IPS-NIHi7 (cell line): ENCODE data around the gene PCK1.

Source experiments
- DNase-seq: peaks from one replicate; pipeline ENCODE4 v3.0.0; 2012; ENCODE audit warnings: mixed read lengths; ENCODE audit errors: extremely low spot score

Gene PCK1

DNA sequence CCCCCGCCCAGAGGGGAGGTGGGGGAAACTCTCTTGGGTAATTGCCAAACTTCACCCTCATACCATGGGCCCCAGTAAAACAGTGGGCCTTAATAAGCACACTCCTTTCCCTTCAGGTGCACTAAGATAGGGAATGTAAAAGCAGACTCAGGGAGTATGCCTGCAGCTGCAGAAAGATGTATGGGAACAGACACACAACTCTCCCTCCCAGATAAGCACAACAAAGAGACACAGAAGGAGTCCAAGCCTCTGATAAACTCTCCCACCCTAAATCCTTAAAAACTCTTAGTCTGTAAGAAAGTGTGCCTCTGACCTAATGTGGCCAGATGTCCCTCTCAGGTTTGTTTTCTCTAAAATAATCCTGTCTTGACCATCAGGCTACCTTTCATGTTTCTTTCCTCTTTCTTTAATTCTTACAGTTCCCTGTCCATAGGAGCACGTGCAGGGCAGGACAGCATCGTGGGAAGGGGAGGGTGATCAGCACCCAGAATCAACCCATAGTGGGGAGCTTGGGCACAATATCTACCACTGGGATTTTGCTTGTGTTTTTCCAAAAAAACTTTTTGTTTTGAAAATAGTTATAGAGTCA lies 24.7 kb upstream of the PCK1 start:
- DNase-seq: no peak

DNA sequence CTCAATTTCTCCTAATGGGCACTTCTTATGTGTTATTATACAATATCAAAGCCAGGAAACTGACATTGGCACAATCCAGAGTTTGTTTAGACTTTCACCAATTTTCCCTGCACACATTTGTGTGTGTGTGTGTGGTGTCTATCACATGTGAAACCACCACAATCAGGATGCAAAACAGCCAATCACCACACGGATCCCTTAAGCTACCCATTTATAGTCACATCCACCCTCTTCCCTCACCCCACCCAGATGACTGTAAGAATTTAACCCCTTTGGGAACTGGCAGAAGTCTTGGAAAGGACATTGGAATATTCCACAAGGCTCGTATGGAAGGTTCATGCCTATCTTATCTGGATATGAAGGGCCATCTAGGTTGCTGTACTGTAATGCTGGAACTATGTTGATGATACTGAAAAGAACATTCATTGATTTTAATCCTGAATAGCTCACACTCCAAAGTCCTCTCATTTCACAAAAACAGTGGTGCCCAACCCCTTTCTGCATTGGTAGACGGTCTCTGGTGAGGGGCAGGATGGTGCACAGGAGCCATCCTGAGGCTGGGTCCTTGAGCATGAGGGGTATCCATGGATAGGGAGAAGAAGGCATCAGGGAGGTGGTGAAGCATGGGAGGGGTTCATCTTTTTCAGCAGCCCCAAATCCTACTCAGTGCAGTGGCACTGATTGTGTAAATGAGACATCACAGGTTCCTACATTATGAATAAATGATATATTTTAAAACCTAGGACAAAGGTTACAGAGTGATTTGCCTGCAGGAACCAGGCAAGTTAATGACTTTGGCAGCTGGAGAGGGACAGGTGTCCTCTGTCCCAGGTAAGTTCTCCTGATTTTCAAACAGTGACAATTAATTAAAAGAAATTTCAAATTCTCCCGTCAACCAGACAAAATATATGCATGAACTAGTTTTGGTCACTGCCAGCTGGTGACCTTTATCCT lies 23.9 kb upstream of the PCK1 start:
- no peak for DNase-seq

DNA sequence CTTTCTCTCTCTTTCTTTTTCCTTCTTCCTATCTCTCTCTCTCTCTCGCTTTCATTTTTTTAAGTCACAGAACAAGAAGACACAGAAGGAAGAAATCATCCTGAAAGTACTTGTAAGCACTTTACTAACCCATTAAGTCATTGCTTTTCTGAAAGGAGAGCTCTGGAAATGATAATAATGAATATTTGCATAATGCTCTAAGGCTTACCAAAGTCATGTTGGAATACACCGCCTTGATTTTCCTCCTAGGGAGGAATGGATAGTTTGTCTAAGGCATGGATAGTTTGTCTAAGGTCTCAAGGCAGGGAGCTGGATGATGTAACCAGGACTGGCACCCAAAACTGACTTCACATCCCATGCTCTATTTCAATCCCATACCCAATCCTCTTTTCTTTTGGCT lies 23.1 kb upstream of the PCK1 start:
- DNase-seq: no peak

- DNase-seq: no peak
Measured at GRCh38 chr20:57539889-57540288, 21.0 kb upstream of the PCK1 start.

DNA sequence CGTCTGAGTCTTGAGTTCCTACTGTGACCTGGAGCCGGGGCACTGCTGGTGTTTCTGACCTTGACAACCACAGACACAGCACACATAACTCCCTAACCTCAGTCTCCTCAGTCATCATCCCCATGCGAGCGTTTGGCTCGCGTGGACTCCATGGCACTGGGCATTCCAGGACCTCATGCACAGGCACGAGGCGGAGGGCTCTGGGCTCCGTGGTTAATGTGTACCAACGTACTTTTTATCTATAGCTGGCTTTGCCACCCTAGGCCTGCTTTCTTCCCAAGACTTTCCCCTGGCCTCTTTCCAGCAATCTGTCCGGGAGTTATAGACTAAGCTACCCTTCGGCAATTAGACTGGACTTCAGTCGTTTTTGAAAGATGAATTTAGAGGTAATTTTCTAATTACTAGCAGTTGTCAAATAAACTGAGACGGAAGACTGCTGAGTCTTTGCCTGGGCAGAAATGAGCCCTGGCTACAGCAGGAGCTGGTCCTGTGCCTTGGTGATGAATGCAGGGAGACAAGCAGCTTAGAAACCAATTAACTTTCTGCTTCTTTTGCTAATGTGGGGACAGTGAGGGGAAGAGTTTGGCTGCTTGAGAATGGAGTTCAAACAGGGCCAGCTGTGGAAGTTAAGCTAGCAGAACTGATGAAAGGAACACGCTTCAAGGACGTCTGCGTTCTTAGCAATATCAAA lies 19.9 kb upstream of the PCK1 start:
- no peak for DNase-seq

GRCh38 chr20:57543754-57544153 lies 17.2 kb upstream of the PCK1 start:
- no peak for DNase-seq

DNA sequence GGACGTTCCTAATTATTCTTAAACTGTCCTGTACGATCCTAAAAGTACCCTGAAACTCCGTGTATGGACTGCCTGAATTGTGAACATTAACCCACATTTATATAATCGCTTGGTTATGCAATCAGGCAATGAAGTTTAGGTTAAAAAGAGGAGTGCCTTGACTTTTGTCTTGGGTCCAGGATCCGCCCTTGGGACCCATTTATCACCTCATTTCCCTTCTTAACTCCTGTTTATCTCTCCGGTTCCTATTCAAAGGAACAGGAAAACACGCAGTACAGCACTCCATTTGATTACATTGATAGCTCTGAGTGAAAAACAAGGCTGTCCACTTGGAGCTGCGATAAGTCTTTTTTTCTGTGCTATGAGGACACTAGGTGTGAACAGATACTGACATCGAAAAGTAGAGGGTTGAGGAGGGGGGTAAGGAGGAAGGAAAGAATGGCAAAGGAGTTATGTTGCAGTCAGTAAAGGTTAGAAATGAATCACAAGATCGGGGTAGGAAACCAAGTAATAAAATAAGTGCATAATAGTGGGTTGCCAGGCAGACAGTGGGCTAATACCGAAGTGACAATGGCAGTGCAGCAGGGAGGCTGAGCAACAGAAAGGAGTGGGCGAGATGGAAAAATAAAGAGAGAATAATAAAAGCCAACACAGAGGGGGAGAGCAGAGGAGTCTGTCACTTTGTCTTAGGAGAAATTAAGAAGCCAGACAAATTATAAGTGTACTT lies 15.9 kb upstream of the PCK1 start:
- DNase-seq: no peak

DNA sequence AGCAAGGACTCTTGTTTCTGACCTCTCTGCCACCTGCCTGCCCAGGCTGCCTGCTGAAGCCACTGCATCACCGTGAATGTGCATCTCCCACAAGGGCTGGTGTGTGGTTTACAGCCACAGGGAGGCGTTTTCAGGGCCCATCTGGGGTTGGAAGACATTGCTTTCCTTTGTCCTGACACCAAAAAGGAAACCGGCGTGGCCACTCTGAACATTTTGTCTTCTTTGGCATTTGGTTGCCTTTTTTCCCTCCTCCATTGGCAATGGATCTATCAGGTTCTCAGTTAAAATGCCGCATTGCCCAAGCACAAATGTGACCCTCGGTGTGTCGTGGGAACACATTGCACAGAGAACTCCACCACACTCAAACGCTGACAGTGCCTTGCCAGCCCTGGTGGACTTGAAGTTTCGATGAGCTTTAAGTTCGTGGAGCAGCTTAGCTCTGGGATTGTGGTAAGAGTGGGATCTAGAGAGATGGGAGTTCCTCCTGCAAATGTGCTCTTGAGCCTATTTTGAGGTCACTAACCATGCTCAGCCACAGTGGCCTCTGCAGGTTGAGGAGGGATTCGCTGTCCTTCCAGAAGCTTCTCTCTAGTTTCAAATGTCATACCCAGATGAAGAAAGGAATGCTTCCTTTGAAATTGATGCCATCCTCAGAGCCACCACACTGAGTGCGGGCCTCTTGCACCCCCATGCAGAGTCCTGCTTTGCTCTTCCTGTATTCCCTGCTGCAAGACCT lies 14.8 kb upstream of the PCK1 start:
- DNase-seq: no peak

DNA sequence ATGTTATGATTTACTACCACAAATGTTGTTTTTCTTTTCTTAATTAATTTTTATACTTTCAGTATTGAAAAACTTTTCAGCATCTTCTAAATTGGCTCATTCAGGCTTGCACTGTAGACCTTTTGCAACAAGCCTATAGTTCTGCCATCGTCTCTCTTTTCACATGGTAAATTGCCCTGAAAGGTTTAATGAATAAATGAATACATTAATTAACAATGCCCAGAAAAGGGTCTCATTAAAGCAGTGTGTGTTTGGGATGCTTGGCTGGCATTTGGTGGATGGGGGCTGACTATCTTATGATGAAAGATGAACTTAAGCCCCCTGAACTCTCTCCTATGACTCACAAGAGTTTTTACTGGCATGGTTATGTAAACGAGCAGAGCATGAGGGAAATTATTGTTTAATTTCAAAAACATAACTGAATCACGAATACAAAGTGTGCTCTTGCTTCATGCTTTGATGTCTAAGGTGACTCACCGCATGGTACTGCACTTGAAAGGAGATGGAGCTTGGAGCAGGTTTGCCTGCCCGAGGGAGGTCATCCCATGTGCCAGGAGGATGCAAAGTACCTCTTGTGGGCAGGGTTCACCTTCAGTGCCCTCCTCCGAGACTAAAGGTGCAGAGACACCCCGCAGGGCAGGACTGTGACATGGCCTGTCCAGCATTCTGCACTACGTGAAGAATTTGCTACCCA lies 13.8 kb upstream of the PCK1 start:
- no peak for DNase-seq

DNA sequence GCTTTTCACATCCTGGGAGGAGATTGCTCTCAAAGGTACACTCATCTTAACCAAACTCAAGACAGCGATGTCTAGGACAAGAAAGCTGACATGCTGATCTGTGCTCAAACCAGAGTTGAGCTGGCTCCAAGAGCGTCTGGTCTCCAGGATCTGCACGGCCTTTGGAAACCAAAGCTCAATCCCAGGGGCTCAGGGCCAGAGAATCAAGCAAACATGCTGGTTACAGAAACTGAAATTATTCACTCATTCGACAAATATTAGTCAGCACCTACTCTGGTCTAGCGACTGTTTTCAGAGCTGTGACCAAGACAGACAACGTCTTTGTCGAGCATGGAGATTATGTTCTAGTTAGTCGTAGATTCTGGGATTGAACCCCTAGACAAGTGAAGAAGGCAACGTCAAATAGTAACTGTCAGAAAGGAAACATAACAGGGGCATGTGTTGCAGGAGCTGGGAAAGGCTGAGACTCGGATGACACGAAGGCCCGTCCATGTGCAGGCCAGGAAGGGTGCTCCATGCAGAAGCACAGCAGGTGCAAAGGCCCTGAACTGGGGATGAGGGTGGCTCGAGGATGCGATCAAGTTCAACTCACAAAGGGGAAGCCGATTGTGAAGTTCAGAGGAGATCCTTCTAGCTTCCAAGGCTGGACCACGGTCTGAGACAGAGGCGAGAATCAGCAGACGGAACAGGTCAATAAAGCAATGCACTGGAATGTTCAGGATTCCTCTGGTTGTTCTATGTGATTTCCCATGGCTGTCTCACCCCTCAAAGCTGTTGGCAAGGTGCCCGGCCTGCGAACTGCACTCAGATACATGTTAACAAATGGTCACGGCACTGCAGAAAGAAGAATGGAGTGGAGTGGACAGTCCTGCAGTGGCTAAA lies 12.5 kb upstream of the PCK1 start:
- DNase-seq: no peak

DNA sequence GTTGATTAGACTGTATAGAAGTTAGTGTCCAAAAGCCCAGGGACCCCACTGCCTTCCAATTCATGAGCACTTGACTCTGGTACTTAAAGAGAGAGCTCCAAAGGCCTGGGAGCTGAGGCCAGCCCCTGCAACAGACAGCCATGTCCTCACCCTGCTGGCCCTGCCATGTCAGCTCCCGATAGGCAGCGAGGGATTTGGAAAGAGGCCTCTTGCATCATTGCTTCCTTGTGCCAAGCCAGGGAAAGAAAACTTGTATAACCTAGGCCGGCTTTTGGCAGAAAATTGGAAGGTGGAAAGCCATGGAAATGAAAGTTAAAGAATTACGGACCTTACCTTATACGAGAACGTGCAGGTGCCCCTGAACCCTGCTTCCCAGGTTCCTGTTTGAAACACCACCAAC lies 8.4 kb upstream of the PCK1 start:
- no peak for DNase-seq

DNA sequence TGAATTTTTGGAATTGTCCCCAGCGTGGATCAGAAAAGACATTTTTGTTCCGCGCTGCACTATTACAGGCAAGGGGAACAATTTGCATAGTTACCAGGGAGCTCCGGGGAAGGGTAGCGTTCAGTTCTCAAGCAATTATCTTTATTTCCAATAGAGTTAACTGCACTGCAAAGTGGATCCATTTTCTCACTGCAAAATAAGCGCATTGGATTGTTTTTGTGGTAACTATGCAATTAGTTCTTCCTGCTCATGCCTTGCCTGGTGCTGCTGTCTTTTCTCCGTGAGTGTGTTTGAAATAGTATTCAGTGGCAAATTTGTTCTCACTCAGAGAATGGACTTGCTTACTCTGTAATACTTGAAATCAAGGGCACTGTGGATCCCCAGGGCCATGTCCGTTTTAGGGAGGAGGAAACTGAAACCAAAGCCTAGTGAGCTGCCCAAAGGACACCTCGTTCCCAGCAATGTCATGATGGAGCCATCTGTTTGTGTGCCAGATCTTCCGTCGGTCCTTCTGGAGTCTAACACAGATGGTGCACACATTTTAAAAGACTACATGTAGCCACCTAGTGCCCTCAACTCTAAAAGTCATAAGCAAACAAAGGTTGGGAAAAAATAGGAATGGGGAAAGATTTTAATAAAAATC lies 7.4 kb upstream of the PCK1 start:
- DNase-seq: no peak

DNA sequence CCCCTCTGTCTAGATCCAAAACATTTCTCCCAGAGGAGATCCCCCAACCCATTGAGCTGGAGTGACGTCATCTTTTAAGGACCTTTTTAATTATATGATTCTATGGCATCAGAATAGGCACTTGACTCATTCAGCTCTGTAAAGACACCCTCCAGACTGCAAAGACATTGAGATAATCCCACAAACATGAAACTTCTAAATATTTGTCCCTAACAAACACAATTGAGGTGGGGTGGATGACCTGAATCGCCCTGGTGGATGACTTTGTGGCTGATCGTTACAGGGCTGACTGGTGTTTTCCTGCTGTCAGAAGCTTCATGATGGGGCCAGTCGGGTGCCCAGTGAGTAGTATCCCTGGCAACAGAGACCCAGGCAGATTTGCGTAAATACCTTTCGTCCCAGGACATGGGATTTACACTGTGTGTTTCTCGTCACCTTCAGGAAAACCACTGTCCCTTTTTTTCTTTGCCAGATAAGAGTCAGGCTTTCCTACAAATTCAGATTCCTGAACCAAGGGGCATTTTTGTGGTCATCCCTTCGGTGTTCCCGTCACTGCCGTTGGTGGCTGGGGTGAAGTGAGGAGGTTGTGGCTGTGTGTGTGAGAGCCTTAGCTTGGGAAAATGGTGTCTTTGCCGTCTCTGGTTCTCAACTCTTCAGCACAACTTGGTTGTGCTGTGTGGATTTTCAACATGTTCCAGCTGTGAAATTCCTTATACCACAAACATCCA lies 5.3 kb upstream of the PCK1 start:
- no peak for DNase-seq

DNA sequence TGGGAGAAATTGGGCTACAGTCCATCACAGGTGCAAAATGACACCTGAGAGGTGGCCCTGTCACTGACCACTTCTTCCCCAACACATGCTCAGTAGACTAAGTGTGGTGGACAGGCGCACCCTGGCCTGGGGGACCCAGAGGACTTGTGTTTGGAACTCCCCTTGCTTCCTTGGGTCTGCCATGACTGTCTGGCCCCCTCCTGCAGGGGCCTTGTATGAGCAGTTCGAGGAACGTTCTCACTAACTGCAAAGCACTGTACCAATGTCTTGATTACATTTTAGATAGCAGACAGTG lies 4.0 kb upstream of the PCK1 start:
- no peak for DNase-seq

DNA sequence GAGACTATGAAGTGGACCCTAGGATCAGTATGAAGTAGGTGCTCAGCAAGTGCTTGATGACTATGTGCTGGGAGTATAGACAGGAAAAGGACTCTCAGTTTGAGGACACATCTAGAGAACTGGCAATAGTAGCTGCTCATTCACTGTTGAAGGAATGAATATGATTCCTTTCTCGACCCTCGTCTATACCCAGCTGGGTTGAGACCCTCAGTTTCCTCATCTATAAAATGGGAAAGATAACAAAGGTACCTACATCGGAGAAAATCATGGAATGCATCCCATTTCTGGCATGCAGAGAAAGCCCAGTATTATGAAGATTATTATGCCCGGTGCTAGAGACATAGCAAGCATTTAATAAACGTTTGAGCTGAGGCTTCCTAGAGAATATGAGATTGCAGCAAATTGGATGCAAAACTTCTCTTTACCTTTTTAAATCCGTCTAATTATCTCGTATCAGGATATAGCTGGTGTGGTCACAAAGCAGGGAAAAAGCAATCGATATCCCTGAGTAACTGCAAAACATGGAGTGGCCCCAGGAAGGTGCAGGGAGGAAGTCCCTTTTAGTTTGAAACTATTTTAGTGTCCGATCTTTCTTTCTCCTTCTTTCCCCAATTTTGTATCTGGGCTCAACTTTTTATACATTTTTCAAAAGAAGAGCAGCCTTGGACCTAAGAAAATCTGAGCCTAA lies 2.8 kb upstream of the PCK1 start:
- no peak for DNase-seq

- no peak for DNase-seq
Measured at GRCh38 chr20:57558614-57559288, 2.2 kb upstream of the PCK1 start.

DNA sequence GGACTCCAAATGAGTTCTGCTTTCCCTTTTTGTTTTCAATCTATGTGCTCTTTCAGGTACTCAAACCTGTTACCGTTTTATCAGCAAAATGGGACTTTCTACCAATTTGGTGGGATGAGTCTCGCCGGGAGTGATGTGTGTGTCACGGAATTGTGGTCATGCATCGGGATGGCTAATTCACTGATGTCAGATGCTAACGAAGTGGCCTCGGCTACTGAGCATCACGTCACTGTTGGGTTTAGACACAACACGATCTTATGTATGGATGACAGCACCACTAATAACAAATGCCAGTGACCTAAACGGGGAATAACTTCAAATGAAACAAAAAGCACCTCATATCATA lies 1.6 kb upstream of the PCK1 start:
- no peak for DNase-seq
